ENCODE measurements around the gene RRAS.

DNA sequence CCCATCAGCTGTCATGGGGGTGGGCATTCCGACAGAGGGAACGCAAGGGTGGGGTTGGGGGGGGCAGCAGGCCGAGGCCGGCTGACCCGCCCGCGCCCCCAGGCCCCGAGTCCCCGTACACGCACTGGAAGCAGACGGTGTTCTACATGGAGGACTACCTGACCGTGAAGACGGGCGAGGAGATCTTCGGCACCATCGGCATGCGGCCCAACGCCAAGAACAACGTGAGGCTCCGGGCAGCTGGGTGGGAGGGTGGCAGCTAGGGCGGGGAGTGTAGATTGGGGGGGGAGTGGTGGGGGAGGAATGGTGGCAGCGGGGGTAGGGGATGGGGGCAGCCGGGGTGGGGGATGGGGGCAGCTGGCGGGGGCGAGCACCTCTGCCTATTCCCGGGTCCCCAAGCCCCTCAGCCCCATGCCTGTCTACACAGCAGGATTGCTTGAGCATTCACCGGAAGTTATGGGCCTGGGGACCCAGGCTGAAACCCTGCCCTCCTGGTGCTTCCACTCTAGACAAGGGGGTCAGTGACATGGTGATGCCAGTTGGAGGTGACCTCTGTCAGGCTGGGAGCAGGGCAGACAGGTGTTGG is 46.7 kb upstream of the RRAS start:
- TF ChIP-seq RFX5 (IDR thresholded peaks at IDR 0.05; ENCODE audit: low read depth, low read length), result no peak
- TF ChIP-seq CHD1 (IDR thresholded peaks at IDR 0.05; ENCODE audit: low read depth, low read length), result no peak
- TF ChIP-seq FOS (IDR thresholded peaks at IDR 0.05; ENCODE audit: low read depth, low read length), result no peak
- TF ChIP-seq CEBPB (IDR thresholded peaks at IDR 0.05; ENCODE audit: low read depth, low read length), result no peak
- no peak for TF ChIP-seq SMC3 (IDR thresholded peaks at IDR 0.05; ENCODE audit: low read depth, low read length)
- TF ChIP-seq, protein P1, sequence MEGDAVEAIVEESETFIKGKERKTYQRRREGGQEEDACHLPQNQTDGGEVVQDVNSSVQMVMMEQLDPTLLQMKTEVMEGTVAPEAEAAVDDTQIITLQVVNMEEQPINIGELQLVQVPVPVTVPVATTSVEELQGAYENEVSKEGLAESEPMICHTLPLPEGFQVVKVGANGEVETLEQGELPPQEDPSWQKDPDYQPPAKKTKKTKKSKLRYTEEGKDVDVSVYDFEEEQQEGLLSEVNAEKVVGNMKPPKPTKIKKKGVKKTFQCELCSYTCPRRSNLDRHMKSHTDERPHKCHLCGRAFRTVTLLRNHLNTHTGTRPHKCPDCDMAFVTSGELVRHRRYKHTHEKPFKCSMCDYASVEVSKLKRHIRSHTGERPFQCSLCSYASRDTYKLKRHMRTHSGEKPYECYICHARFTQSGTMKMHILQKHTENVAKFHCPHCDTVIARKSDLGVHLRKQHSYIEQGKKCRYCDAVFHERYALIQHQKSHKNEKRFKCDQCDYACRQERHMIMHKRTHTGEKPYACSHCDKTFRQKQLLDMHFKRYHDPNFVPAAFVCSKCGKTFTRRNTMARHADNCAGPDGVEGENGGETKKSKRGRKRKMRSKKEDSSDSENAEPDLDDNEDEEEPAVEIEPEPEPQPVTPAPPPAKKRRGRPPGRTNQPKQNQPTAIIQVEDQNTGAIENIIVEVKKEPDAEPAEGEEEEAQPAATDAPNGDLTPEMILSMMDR (conservative IDR thresholded peaks at IDR 0.05; ENCODE audit: low read depth, low read length), result no peak
- TF ChIP-seq MXI1 (IDR thresholded peaks at IDR 0.05; ENCODE audit: borderline replicate concordance, low read depth, low read length), result no peak
- no peak for TF ChIP-seq NFE2L2 (IDR thresholded peaks at IDR 0.05; ENCODE audit: low read depth, low read length)
- TF ChIP-seq RAD21 (IDR thresholded peaks at IDR 0.05; ENCODE audit: low read length), result no peak
- TF ChIP-seq POLR2A (IDR thresholded peaks at IDR 0.05; ENCODE audit: low read depth, low read length), result no peak

Measured in IMR-90 (cell line).